GM18951 (cell line): ENCODE measurements around the gene PGPEP1.
"Not testable (repeated sequence)": the region's sequence is repeated elsewhere in the genome, so short reads cannot be mapped to it uniquely, and the experiment has no call there.

Experiments used
- POLR2A ChIP-seq: IDR thresholded peaks from 4 replicates; pipeline ENCODE4 v1.6.1; 2011; ENCODE audit warnings: mild to moderate bottlenecking; ENCODE audit not compliant: insufficient read length, insufficient read depth; ENCODE audit errors: extremely low read depth
- in situ Hi-C: fragments of 300-500 bp; cut with MboI; formaldehyde crosslinking; loops from one replicate; pipeline ENCODE4 v1.12.0; 2022; ENCODE audit warnings: low sequenced_read_pairs, mixed read lengths, inconsistent platforms; ENCODE audit not compliant: unreplicated experiment

The PGPEP1 gene

GRCh38 chr19:18389726-18390064 lies 49.3 kb downstream of the PGPEP1 start:
- no peak for TF ChIP-seq POLR2A
- in situ Hi-C loops = no loop called here

GRCh38 chr19:18390065-18390907 lies 49.9 kb downstream of the PGPEP1 start:
- TF ChIP-seq POLR2A = no peak
- in situ Hi-C loops = no loop called here

- in situ Hi-C loops = no loop called here
- no peak for TF ChIP-seq POLR2A
These were observed 51.2 kb downstream of the PGPEP1 start for GRCh38 chr19:18391509-18392075.

GRCh38 chr19:18392417-18392816 lies 52.0 kb downstream of the PGPEP1 start:
- no peak for TF ChIP-seq POLR2A
- in situ Hi-C loops = no loop called here

- in situ Hi-C loops = no loop called here
These were observed 52.5 kb downstream of the PGPEP1 start for GRCh38 chr19:18392926-18393325.

GRCh38 chr19:18393836-18394235 lies 53.4 kb downstream of the PGPEP1 start:
- TF ChIP-seq POLR2A = no peak
- in situ Hi-C loops = no loop called here

More at GRCh38 chr19:18392926-18393325, 52.5 kb downstream of the PGPEP1 start:
- no peak for TF ChIP-seq POLR2A

- TF ChIP-seq POLR2A = no peak
- in situ Hi-C loops = no loop called here
These were observed 56.3 kb downstream of the PGPEP1 start for GRCh38 chr19:18396471-18397241.

GRCh38 chr19:18397242-18398202 lies 57.1 kb downstream of the PGPEP1 start, which contains the start of gene LRRC25:
Gene LRRC25 (minus strand): TSS chr19:18397622. CDS start chr19:18396963, 659 bp downstream.
- in situ Hi-C loops = no loop called here
- no peak for TF ChIP-seq POLR2A

- in situ Hi-C loops = no loop called here
- no peak for TF ChIP-seq POLR2A
These were observed 58.6 kb downstream of the PGPEP1 start for GRCh38 chr19:18399008-18399407.

- peak; percentile 22 for TF ChIP-seq POLR2A
- in situ Hi-C loops = no loop called here
These were observed 61.2 kb downstream of the PGPEP1 start for GRCh38 chr19:18401580-18402112.

- in situ Hi-C loops = not testable (repeated sequence)
These were observed 62.3 kb downstream of the PGPEP1 start for GRCh38 chr19:18402455-18403248.

GRCh38 chr19:18405754-18406153 lies 65.4 kb downstream of the PGPEP1 start:
- in situ Hi-C loops = not testable (repeated sequence)
